ENCODE results near the gene RYR1.
"Not testable (repeated sequence)": the region's sequence is repeated elsewhere in the genome, so short reads cannot be mapped to it uniquely, and the experiment has no call there.

The RYR1 gene

DNA sequence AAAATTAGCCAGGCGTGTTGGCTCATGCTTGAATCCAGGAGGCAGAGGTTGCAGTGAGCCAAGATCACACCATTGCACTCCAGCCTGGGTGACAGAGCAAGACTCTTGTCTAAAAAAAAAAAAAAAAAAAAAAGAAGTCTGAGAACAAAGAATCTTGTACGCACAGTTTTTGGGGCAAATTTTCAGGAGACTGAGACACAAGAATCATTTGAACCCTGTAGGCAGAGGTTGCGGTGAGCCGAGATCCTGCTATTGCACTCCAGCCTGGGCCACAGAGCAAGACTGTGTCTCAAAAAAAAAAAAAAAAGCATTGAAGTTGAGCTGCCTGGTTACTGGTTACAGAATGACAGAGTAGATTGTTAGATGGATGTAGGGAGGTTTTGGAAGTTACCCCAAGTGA lies 39.2 kb downstream of the RYR1 start:
- H3K36me3 ChIP-seq (ENCODE audit: control insufficient read depth in 2 of 2, insufficient read depth in 1 of 2, low read length in 2 of 2); H3K9me3 ChIP-seq (ENCODE audit: control insufficient read depth, insufficient read depth, low read depth, low read length); H3K4me3 ChIP-seq (ENCODE audit: low read depth, low read length); POLR2A ChIA-PET; H3K27ac ChIP-seq (ENCODE audit: extremely low read depth, low read depth, low read length); H3K4me1 ChIP-seq (ENCODE audit: control insufficient read depth, insufficient read depth, low read length): not testable (repeated sequence)
- CTCF ChIA-PET, result interaction anchor here (0.6 kb wide), 1 partner anchor 9 kb away, joined by 5 read pairs; no protein-coding TSS in a partner anchor
- TF ChIP-seq, protein P1, sequence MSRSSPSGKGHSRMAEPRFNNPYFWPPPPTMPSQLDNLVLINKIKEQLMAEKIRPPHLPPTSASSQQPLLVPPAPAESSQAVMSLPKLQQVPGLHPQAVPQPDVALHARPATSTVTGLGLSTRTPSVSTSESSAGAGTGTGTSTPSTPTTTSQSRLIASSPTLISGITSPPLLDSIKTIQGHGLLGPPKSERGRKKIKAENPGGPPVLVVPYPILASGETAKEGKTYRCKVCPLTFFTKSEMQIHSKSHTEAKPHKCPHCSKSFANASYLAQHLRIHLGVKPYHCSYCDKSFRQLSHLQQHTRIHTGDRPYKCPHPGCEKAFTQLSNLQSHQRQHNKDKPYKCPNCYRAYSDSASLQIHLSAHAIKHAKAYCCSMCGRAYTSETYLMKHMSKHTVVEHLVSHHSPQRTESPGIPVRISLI (tag by site-specific recombination; IDR thresholded peaks at IDR 0.05), result peak; percentile 90

DNA sequence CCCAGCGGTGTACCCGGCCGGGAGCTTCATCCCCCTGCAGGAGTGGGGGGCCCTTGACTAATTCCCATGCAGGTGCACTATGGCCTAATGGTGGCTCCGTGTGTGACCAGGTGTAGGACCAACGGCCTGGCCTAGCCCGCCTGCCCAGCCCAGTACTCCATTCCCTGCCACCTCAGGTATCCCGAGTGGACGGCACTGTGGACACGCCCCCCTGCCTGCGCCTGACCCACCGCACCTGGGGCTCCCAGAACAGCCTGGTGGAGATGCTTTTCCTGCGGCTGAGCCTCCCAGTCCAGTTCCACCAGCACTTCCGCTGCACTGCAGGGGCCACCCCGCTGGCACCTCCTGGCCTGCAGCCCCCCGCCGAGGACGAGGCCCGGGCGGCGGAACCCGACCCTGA lies 39.7 kb downstream of the RYR1 start:
- no peaks in the 10 kb centered on the region; a peak in 1 of 3 replicates for H3K36me3 ChIP-seq (ENCODE audit: control insufficient read depth in 2 of 2, insufficient read depth in 1 of 2, low read length in 2 of 2)
- no peak overlapping the region for H3K27ac ChIP-seq (ENCODE audit: extremely low read depth, low read depth, low read length)
- no peaks in the 10 kb centered on the region for H3K9me3 ChIP-seq (ENCODE audit: control insufficient read depth, insufficient read depth, low read depth, low read length)
- ChIA-PET POLR2A (no interaction called here), CTCF (interaction anchor here (0.6 kb wide), 1 partner anchor 8 kb away, joined by 5 read pairs; no protein-coding TSS in a partner anchor)
- H3K4me1 ChIP-seq (ENCODE audit: control insufficient read depth, insufficient read depth, low read length), result no peaks in the 10 kb centered on the region
- peak; percentile 20; the same call in 1 of the 2 replicates for TF ChIP-seq ZIC2 (tag by site-specific recombination; IDR thresholded peaks at IDR 0.05)
- no peak for TF ChIP-seq ZNF416 (tag by site-specific recombination; IDR thresholded peaks at IDR 0.05)
- H3K4me3 ChIP-seq (ENCODE audit: low read depth, low read length), result no peak overlapping the region

DNA sequence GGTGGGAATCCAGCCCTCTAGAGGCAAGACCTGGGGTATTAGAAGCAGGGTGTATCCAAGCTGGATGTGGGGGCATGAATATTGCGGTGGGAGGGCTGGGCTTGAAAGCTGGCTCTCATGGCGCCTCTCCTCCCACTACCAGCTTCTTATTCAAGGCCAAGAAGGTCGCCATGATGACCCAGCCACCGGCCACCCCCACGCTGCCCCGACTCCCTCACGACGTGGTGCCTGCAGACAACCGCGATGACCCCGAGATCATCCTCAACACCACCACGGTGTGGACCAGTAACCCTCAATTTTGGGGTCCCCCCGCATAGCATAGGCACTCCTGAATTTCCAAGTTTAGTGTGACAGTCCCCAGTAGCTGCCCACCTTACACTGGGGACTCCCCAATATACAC lies 41.7 kb downstream of the RYR1 start:
- H3K4me1 ChIP-seq (ENCODE audit: control insufficient read depth, insufficient read depth, low read length), result no peaks in the 10 kb centered on the region
- no peaks in the 10 kb centered on the region; a peak in 1 of 3 replicates for H3K36me3 ChIP-seq (ENCODE audit: control insufficient read depth in 2 of 2, insufficient read depth in 1 of 2, low read length in 2 of 2)
- POLR2A ChIA-PET, result interaction anchor here (1.4 kb wide), 1 partner anchor 69 kb away, joined by 4 read pairs; no protein-coding TSS in a partner anchor
- H3K27ac ChIP-seq (ENCODE audit: extremely low read depth, low read depth, low read length), result no peak overlapping the region
- TF ChIP-seq ZEB2 (tag by site-specific recombination; IDR thresholded peaks at IDR 0.05) (no peak), KLF1 (tag by site-specific recombination; IDR thresholded peaks at IDR 0.05) (no peak), ZNF776 (tag by site-specific recombination; IDR thresholded peaks at IDR 0.05; ENCODE audit: borderline replicate concordance) (no peak), SP3 (tag by site-specific recombination; IDR thresholded peaks at IDR 0.05) (no peak), ZNF19 (tag by site-specific recombination; IDR thresholded peaks at IDR 0.05; ENCODE audit: low read depth) (no peak), ZNF138 (tag by site-specific recombination; IDR thresholded peaks at IDR 0.05; ENCODE audit: borderline replicate concordance) (no peak), ZNF426 (tag by site-specific recombination; IDR thresholded peaks at IDR 0.05) (no peak), ZNF335 (tag by site-specific recombination; conservative IDR thresholded peaks at IDR 0.05) (no peak), ZNF654 (tag by site-specific recombination; IDR thresholded peaks at IDR 0.05; ENCODE audit: low read depth) (no peak), ZNF169 (tag by site-specific recombination; IDR thresholded peaks at IDR 0.05) (no peak), ZNF37A (tag by site-specific recombination; IDR thresholded peaks at IDR 0.05) (no peak), ZNF473 (tag by site-specific recombination; IDR thresholded peaks at IDR 0.05) (no peak)
- TF ChIP-seq, protein P2, sequence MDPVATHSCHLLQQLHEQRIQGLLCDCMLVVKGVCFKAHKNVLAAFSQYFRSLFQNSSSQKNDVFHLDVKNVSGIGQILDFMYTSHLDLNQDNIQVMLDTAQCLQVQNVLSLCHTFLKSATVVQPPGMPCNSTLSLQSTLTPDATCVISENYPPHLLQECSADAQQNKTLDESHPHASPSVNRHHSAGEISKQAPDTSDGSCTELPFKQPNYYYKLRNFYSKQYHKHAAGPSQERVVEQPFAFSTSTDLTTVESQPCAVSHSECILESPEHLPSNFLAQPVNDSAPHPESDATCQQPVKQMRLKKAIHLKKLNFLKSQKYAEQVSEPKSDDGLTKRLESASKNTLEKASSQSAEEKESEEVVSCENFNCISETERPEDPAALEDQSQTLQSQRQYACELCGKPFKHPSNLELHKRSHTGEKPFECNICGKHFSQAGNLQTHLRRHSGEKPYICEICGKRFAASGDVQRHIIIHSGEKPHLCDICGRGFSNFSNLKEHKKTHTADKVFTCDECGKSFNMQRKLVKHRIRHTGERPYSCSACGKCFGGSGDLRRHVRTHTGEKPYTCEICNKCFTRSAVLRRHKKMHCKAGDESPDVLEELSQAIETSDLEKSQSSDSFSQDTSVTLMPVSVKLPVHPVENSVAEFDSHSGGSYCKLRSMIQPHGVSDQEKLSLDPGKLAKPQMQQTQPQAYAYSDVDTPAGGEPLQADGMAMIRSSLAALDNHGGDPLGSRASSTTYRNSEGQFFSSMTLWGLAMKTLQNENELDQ (tag by site-specific recombination; IDR thresholded peaks at IDR 0.05; ENCODE audit: low read depth), result no peak
- TF ChIP-seq, protein P3, sequence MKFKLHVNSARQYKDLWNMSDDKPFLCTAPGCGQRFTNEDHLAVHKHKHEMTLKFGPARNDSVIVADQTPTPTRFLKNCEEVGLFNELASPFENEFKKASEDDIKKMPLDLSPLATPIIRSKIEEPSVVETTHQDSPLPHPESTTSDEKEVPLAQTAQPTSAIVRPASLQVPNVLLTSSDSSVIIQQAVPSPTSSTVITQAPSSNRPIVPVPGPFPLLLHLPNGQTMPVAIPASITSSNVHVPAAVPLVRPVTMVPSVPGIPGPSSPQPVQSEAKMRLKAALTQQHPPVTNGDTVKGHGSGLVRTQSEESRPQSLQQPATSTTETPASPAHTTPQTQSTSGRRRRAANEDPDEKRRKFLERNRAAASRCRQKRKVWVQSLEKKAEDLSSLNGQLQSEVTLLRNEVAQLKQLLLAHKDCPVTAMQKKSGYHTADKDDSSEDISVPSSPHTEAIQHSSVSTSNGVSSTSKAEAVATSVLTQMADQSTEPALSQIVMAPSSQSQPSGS (tag by site-specific recombination; IDR thresholded peaks at IDR 0.05; ENCODE audit: low read depth), result no peak
- H3K9me3 ChIP-seq (ENCODE audit: control insufficient read depth, insufficient read depth, low read depth, low read length), result no peaks in the 10 kb centered on the region
- CTCF ChIA-PET, result interaction anchor here (1.3 kb wide), 1 partner anchor 73 kb away, joined by 3 read pairs; the partner anchor contains the start of gene FAM98C
- no peak overlapping the region for H3K4me3 ChIP-seq (ENCODE audit: low read depth, low read length)

Data from HEK293 (cell line).